Colonic mucosa (tissue), 4 donors: Measurements from ENCODE around the gene BARX1. TPM values are rescaled to one million over a fixed set of nuclear protein-coding genes. Genes with fewer than 3 reads are reported as not detected.

ENCODE experiments used
- DNase-seq: peaks from one replicate; pipeline ENCODE4 v3.0.0-alpha.2; 2020
- H3K27ac ChIP-seq: fragments of 200-600 bp; one replicate; pipeline ENCODE4 v1.8.0; 2021
- H3K27me3 ChIP-seq: fragments of 200-600 bp; one replicate; pipeline ENCODE4 v1.8.0; 2021
- H3K36me3 ChIP-seq: fragments of 200-600 bp; one replicate; pipeline ENCODE4 v1.8.0; 2021
- H3K4me1 ChIP-seq: fragments of 200-600 bp; one replicate; pipeline ENCODE4 v1.8.0; 2021; ENCODE audit warnings: mild to moderate bottlenecking
- H3K4me3 ChIP-seq: fragments of 200-600 bp; one replicate; pipeline ENCODE4 v1.8.0; 2021
- H3K9ac ChIP-seq, 2 donors: one replicate each; pipeline ENCODE4 v1.7.0; 2013; ENCODE audit warnings: control low read depth in 2 of 2, low read depth in 2 of 2, low read length in 2 of 2
- H3K9me3 ChIP-seq: fragments of 200-600 bp; one replicate; pipeline ENCODE4 v1.8.0; 2021
- CTCF ChIP-seq: fragments of 200-600 bp; IDR thresholded peaks from one replicate; pipeline ENCODE4 v1.8.0; 2022; ENCODE audit warnings: antibody characterized with exemption, mild to moderate bottlenecking
- intact Hi-C: fragments of 100-400 bp; cut with DNase I; formaldehyde crosslinking; loops from one replicate; pipeline ENCODE4 v1.14.1; 2022
- total RNA-seq, 2 donors: library from RNA; stranded (reverse); fragmentation: NEBNext Ultra II Directional in 1 of 2; extraction: Animal tissue kit (Norgen Biotek cat#: 25700) in 1 of 2; gene quantifications; one replicate each; pipeline ENCODE4 v1.2.1, GENCODE V29; 2021
- donor health status: healthy.
- donor health status: DM: no; HTN: no; CAD: no.
- donor health status: DM: no; HTN: no; CAD: no.

The BARX1 gene
- total RNA-seq, 2 donors from 2014 or later: not detected

GRCh38 chr9:93969328-93969661, 14.1 kb upstream of the BARX1 start:
- intact Hi-C loops: no loop called here
- no peaks in the 10 kb centered on the region for H3K27me3 ChIP-seq

GRCh38 chr9:93968451-93969327, 13.5 kb upstream of the BARX1 start:
- Histone ChIP-seq H3K9me3 (no peaks in the 10 kb centered on the region), H3K27ac (no peak overlapping the region), H3K36me3 (no peaks in the 10 kb centered on the region), H3K4me1 (no peaks in the 10 kb centered on the region), H3K4me3 (no peak overlapping the region), H3K27me3 (no peaks in the 10 kb centered on the region), H3K9ac (no peak overlapping the region)
- TF ChIP-seq CTCF: no peak
- intact Hi-C loops: no loop called here
- peak; percentile 13 for DNase-seq

More at GRCh38 chr9:93969328-93969661, 14.1 kb upstream of the BARX1 start:
- no peak for TF ChIP-seq CTCF
- no peak overlapping the region for H3K27ac ChIP-seq
- no peaks in the 10 kb centered on the region for H3K9me3 ChIP-seq
- H3K9ac ChIP-seq: no peak overlapping the region
- H3K36me3 ChIP-seq: no peaks in the 10 kb centered on the region
- no peaks in the 10 kb centered on the region for H3K4me1 ChIP-seq
- DNase-seq: peak; percentile 2
- no peak overlapping the region for H3K4me3 ChIP-seq

- no peak overlapping the region for H3K27ac ChIP-seq
- no peaks in the 10 kb centered on the region for H3K9me3 ChIP-seq
- peak; percentile 12 for DNase-seq
- TF ChIP-seq CTCF: no peak
- H3K4me3 ChIP-seq: no peak overlapping the region
- H3K9ac ChIP-seq: no peak overlapping the region
- no peaks in the 10 kb centered on the region for H3K27me3 ChIP-seq
- no peaks in the 10 kb centered on the region for H3K36me3 ChIP-seq
- no peaks in the 10 kb centered on the region for H3K4me1 ChIP-seq
- intact Hi-C loops: no loop called here
These were observed 12.1 kb upstream of the BARX1 start for GRCh38 chr9:93967020-93967803.

- Histone ChIP-seq H3K27ac (no peak overlapping the region), H3K4me1 (no peaks in the 10 kb centered on the region), H3K9me3 (no peaks in the 10 kb centered on the region), H3K4me3 (no peak overlapping the region), H3K36me3 (no peaks in the 10 kb centered on the region), H3K27me3 (peaks cover 8% of the 10 kb centered on the region), H3K9ac (no peak overlapping the region)
- TF ChIP-seq CTCF: no peak
- intact Hi-C loops: no loop called here
- DNase-seq: peak; percentile 11
These were observed 10.8 kb upstream of the BARX1 start for GRCh38 chr9:93965830-93966577.

GRCh38 chr9:93964685-93965084, 9.5 kb upstream of the BARX1 start:
- peak; percentile 12 for DNase-seq
- intact Hi-C loops: loop anchor here (5.0 kb wide), 1 partner anchor 132 kb away; no protein-coding TSS in a partner anchor
- Histone ChIP-seq H3K27me3 (peaks cover 21% of the 10 kb centered on the region), H3K36me3 (no peaks in the 10 kb centered on the region), H3K27ac (no peak overlapping the region), H3K9ac (no peak overlapping the region), H3K9me3 (no peaks in the 10 kb centered on the region), H3K4me3 (no peak overlapping the region), H3K4me1 (peaks cover 8% of the 10 kb centered on the region)
- no peak for TF ChIP-seq CTCF
